PC-3 (cell line): Measurements from ENCODE around the gene TPR.

Source experiments
- EZH2 ChIP-seq: fragments of 300-600 bp; sonication (generic); IDR thresholded peaks from one replicate; pipeline ENCODE4 v1.6.1; 2017; ENCODE audit warnings: antibody characterized with exemption, mild to moderate bottlenecking, low read length; ENCODE audit not compliant: unreplicated experiment
- EZH2phosphoT487 ChIP-seq: fragments of 300-600 bp; sonication (generic); IDR thresholded peaks from 2 replicates; pipeline ENCODE4 v1.6.1; 2018; ENCODE audit warnings: mild to moderate bottlenecking, antibody characterized with exemption, low read length, borderline replicate concordance
- TF ChIP-seq, protein P1 (sequence below): fragments of 300-600 bp; sonication (generic); conservative IDR thresholded peaks from 2 replicates; pipeline ENCODE4 v1.5.1; 2017; ENCODE audit warnings: antibody characterized with exemption, low read depth, mild to moderate bottlenecking, low read length

DNA sequence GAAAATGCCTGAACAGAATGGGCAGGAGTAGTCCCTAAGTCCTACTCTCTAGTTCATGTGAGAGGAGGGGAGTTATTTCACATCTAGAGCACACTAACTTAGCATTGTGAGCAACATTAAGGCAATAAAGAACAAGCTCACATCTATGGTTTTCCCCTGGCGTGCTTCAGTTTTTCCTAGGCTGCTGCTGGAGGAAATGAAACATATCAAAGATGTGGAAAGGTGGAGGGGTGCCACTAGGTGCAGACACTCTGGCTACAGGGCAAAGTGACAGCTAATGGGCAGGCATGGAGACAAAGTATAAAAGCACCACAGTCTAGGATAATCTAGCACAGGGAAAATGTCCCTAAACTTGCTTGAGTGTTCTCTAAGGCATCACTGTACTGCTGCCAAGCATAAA is 82.2 kb downstream of the TPR start:
- TF ChIP-seq, protein P1, sequence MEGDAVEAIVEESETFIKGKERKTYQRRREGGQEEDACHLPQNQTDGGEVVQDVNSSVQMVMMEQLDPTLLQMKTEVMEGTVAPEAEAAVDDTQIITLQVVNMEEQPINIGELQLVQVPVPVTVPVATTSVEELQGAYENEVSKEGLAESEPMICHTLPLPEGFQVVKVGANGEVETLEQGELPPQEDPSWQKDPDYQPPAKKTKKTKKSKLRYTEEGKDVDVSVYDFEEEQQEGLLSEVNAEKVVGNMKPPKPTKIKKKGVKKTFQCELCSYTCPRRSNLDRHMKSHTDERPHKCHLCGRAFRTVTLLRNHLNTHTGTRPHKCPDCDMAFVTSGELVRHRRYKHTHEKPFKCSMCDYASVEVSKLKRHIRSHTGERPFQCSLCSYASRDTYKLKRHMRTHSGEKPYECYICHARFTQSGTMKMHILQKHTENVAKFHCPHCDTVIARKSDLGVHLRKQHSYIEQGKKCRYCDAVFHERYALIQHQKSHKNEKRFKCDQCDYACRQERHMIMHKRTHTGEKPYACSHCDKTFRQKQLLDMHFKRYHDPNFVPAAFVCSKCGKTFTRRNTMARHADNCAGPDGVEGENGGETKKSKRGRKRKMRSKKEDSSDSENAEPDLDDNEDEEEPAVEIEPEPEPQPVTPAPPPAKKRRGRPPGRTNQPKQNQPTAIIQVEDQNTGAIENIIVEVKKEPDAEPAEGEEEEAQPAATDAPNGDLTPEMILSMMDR = no peak
- TF ChIP-seq EZH2 = no peak
- TF ChIP-seq EZH2phosphoT487 = no peak
